ENCODE data around the gene KIAA1671. TPM values are rescaled to one million over a fixed set of nuclear protein-coding genes. Genes with fewer than 3 reads are reported as not detected.
"Not testable (repeated sequence)": the region's sequence is repeated elsewhere in the genome, so short reads cannot be mapped to it uniquely, and the experiment has no call there.

Gene KIAA1671
- total RNA-seq, 6 donors from 2014 or later, result 30.9 to 57.7 (median 42.1) TPM

DNA sequence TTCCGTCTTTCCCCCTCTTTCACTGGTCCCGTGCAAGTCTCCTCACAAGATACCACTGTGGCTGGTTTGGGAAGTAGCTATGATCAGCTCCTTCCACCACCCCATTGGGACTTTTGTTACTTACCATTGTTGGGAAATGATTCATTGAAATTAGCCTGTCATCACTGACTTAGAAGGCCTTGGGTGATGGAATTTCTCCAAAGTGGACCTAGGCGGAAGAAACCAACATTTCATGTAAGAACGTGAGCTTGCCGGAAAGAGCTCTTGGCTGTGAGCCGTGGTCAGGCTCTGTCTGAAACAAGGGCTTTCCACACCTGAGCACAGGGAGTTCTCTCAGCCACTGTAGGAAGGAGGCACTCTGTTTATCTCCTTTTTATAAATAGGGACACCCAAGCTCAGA lies 223.7 kb downstream of the KIAA1671 start:
- ATAC-seq (ENCODE audit: low FRiP score in 2 of 2) (no peak), DNase-seq (no peak)
- Histone ChIP-seq H3K27ac (no peak overlapping the region), H3K27me3 (no peaks in the 10 kb centered on the region), H3K4me1 (no peaks in the 10 kb centered on the region), H3K36me3 (peaks cover 12 to 66% (median 48%) of the 10 kb centered on the region in 4 donors), H3K4me3 (no peak overlapping the region), H3K9me3 (peaks cover 0 to 7% (median 0%) of the 10 kb centered on the region in 4 donors)
- TF ChIP-seq POLR2A (IDR thresholded peaks at IDR 0.05) (no peak), EP300 (IDR thresholded peaks at IDR 0.05) (no peak), POLR2AphosphoS5 (IDR thresholded peaks at IDR 0.05) (no peak)
- TF ChIP-seq, protein P1, sequence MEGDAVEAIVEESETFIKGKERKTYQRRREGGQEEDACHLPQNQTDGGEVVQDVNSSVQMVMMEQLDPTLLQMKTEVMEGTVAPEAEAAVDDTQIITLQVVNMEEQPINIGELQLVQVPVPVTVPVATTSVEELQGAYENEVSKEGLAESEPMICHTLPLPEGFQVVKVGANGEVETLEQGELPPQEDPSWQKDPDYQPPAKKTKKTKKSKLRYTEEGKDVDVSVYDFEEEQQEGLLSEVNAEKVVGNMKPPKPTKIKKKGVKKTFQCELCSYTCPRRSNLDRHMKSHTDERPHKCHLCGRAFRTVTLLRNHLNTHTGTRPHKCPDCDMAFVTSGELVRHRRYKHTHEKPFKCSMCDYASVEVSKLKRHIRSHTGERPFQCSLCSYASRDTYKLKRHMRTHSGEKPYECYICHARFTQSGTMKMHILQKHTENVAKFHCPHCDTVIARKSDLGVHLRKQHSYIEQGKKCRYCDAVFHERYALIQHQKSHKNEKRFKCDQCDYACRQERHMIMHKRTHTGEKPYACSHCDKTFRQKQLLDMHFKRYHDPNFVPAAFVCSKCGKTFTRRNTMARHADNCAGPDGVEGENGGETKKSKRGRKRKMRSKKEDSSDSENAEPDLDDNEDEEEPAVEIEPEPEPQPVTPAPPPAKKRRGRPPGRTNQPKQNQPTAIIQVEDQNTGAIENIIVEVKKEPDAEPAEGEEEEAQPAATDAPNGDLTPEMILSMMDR (IDR thresholded peaks at IDR 0.05), result no peak
- WGBS, 2 donors, result 93% methylated on average over 6 of the region's 6 CpGs

DNA sequence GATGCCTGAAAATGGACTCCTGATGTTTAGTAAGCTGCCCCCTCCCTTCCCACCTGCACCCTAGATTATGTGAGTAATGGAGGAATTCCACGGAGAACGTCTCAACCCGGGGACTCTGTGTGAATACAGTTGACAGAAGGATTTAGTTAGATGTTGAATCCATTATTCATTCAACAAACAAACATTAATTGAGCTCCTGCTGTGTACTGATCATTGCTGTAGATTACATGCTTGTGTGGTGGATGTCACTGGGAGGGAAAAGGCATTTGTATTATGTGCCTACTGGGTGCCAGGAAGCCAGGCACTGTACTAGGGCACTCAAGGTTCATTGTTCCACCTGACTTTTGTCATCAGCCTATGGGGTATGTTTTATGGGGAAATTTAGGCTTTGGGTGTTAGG lies 224.3 kb downstream of the KIAA1671 start:
- H3K36me3 ChIP-seq, result peaks cover 12 to 71% (median 48%) of the 10 kb centered on the region in 4 donors
- H3K27ac ChIP-seq, result no peak overlapping the region
- H3K27me3 ChIP-seq, result no peaks in the 10 kb centered on the region
- ATAC-seq (ENCODE audit: low FRiP score in 2 of 2), result no peak
- H3K9me3 ChIP-seq, result peaks cover 0 to 7% (median 0%) of the 10 kb centered on the region in 4 donors
- DNase-seq, result no peak
- TF ChIP-seq POLR2A (IDR thresholded peaks at IDR 0.05), result no peak
- 77 to 98% methylated on average over 3 of the region's 3 CpGs for WGBS, 2 donors
- no peaks in the 10 kb centered on the region for H3K4me1 ChIP-seq
- H3K4me3 ChIP-seq, result no peak overlapping the region

DNA sequence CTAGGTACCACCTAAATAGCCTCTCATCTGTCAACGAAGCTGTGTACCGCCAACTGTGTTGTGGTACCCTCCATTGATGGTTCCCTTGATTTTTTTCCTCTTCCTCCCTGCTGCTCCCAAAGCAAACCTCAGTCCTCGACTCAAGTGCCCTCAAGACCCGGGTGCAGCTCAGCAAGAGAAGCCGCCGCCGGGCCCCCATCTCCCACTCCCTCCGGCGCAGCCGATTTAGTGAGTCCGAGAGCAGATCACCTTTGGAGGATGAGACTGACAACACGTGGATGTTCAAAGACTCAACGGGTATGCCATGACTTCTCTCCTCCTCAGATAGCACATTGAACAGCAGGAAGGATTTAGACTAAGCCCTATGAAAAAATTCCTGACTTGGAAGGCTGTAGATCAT lies 224.7 kb downstream of the KIAA1671 start:
- no peak overlapping the region for H3K4me3 ChIP-seq
- H3K4me1 ChIP-seq, result peaks cover 0 to 3% (median 0%) of the 10 kb centered on the region in 4 donors
- no peaks in the 10 kb centered on the region for H3K27me3 ChIP-seq
- peaks cover 0 to 7% (median 0%) of the 10 kb centered on the region in 4 donors for H3K9me3 ChIP-seq
- 82 to 93% methylated on average over 13 of the region's 13 CpGs for WGBS, 2 donors
- DNase-seq (peak in 1 of 2 donors; percentile 72), ATAC-seq (ENCODE audit: low FRiP score in 2 of 2) (no peak)
- H3K36me3 ChIP-seq, result peaks cover 12 to 71% (median 48%) of the 10 kb centered on the region in 4 donors
- TF ChIP-seq, protein P1 (IDR thresholded peaks at IDR 0.05), result no peak
- no peak for TF ChIP-seq EP300 (IDR thresholded peaks at IDR 0.05)
- no peak for TF ChIP-seq POLR2AphosphoS5 (IDR thresholded peaks at IDR 0.05)
- TF ChIP-seq POLR2A (IDR thresholded peaks at IDR 0.05), result no peak
- no peak overlapping the region for H3K27ac ChIP-seq

DNA sequence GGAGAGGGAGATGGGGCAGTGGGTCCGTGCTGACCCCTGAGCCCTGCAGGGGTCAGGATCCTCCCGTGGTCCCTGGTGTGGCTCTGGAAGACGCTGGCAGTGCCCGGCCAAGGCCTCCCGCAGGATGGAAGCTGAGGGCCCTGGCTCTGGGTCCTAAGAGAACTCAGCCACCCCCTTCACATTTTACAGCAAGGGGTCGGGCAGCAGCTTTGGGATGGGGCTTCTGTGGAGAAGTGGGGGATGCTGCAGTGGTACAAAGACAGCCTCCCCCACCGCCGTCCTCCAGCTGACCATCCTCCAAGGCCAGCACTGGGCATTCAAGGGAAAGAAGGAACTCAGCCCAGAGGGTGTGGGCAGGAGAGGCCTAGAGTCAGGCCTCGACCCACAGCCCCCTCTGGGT lies 225.4 kb downstream of the KIAA1671 start:
- no peaks in the 10 kb centered on the region for H3K27me3 ChIP-seq
- ATAC-seq (ENCODE audit: low FRiP score in 2 of 2), result peak in 1 of 2 donors; percentile 24
- TF ChIP-seq EP300 (IDR thresholded peaks at IDR 0.05) (no peak), POLR2AphosphoS5 (IDR thresholded peaks at IDR 0.05) (no peak), POLR2A (IDR thresholded peaks at IDR 0.05) (no peak)
- TF ChIP-seq, protein P1 (IDR thresholded peaks at IDR 0.05), result no peak
- peaks cover 0 to 7% (median 0%) of the 10 kb centered on the region in 4 donors for H3K9me3 ChIP-seq
- 84 to 97% methylated on average over 7 of the region's 9 CpGs for WGBS, 2 donors
- peaks cover 12 to 66% (median 48%) of the 10 kb centered on the region in 4 donors for H3K36me3 ChIP-seq
- H3K4me1 ChIP-seq, result peaks cover 0 to 10% (median 3%) of the 10 kb centered on the region in 4 donors
- H3K27ac ChIP-seq, result no peak overlapping the region
- DNase-seq, result no peak
- no peak overlapping the region for H3K4me3 ChIP-seq

DNA sequence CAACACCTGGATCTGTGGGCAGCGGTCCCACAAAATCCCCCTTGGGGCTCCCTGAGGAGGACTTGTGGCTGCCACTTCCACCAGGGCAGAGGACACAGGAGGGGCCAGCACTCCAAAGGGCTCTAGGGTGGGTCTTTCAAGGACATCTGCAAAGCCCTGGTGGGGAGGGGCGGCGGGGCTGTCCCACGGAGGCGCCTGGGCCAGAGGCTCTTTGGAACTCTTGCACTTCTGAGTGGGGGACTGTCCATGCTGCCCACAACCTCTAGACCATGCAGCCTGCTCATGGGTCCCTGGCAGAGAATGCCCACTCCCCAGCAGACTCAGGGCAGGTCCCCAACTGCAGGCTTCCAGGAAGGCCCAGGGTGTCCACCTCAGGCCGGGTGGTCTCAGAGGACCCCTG lies 225.8 kb downstream of the KIAA1671 start:
- ATAC-seq (ENCODE audit: low FRiP score in 2 of 2) (peak; percentile 36 to 39), DNase-seq (peak in 1 of 2 donors; percentile 85)
- not testable (repeated sequence) for H3K4me3 ChIP-seq

DNA sequence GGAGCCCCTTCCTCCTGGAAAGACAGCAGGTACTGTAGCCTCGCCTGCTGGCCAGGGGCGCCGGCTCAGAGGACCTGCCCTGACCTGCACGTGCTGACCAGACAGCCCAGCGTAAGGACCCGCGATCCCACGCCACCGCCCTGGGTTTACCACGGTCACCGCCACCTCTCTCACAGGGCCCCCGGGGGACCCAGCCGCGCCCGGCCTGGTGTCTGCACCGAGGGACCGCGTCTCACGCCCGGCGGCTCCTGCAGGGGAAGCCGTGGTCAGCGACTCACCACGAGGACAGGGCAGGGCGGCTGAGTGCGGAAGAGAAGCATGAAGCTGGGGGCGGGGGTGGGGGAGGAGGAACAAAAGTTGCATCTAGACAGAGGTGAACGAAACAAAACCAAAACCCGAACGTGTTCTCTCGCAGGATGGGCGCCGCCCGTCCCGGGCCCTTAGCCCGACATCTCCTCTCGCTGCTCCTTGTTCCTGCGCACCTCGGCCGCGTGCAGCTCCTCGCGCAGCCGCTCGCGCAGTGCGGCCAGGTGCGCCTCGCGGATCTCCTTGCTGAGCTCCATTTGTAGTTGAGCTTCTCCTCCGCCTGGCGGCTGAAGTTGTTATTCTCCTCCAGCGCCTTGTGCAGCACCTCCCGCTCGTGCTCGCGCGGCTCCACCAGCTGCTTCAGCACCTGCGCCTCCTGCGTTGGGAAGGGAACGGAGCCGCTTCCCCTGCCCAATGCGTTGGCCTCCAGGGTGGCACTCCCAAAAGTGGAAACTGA lies 226.5 kb downstream of the KIAA1671 start:
- WGBS, 2 donors, result 77 to 87% methylated on average over 44 to 47 of the region's 63 CpGs
- H3K9me3 ChIP-seq, H3K27ac ChIP-seq, H3K27me3 ChIP-seq, H3K4me3 ChIP-seq: not testable (repeated sequence)
- peak in 1 of 2 donors; percentile 79 for DNase-seq
- peak; percentile 15 to 22 for ATAC-seq (ENCODE audit: low FRiP score in 2 of 2)
- Histone ChIP-seq H3K36me3 (peaks cover 12 to 66% (median 44%) of the 10 kb centered on the region in 4 donors), H3K4me1 (peaks cover 0 to 13% (median 4%) of the 10 kb centered on the region in 4 donors)

More for the DNA sequence above, 225.8 kb downstream of the KIAA1671 start:
- Histone ChIP-seq H3K36me3 (peaks cover 12 to 63% (median 48%) of the 10 kb centered on the region in 4 donors), H3K4me1 (peaks cover 0 to 13% (median 4%) of the 10 kb centered on the region in 4 donors)
- not testable (repeated sequence) for H3K27me3 ChIP-seq, H3K27ac ChIP-seq, H3K9me3 ChIP-seq
- WGBS, 2 donors, result 96% methylated on average over 4 of the region's 6 CpGs; no CpG with 5 or more reads in 1 of the 2 donors
